Mesothelial cell of epicardium (in vitro differentiated cells): Measurements from ENCODE around the gene DNAH6. TPM values are rescaled to one million over a fixed set of nuclear protein-coding genes. Genes with fewer than 3 reads are reported as not detected.

Experiments
- DNase-seq, 2 experiments: peaks; one replicate each; pipeline ENCODE4 v3.0.0; 2021; ENCODE audit warnings: low spot score in 2 of 2; ENCODE audit not compliant: unreplicated experiment in 2 of 2
- H3K27ac Mint-ChIP-seq: 2 replicates; pipeline ENCODE4 v1.8.0; 2021; ENCODE audit warnings: mixed read lengths
- H3K27me3 Mint-ChIP-seq: 2 replicates; pipeline ENCODE4 v1.8.0; 2021; ENCODE audit warnings: low read depth, mixed read lengths
- H3K36me3 Mint-ChIP-seq: 2 replicates; pipeline ENCODE4 v1.8.0; 2021; ENCODE audit warnings: mixed read lengths
- H3K4me1 Mint-ChIP-seq: 2 replicates; pipeline ENCODE4 v1.8.0; 2021; ENCODE audit warnings: mixed read lengths
- H3K4me3 Mint-ChIP-seq: 2 replicates; pipeline ENCODE4 v1.8.0; 2021; ENCODE audit warnings: mild to moderate bottlenecking, moderate library complexity, mixed read lengths
- H3K9me3 Mint-ChIP-seq: 2 replicates; pipeline ENCODE4 v1.8.0; 2021; ENCODE audit warnings: mixed read lengths
- CTCF ChIP-seq: fragments of 200-600 bp; sonication (generic); IDR thresholded peaks from one replicate; pipeline ENCODE4 v1.5.0; 2021; ENCODE audit warnings: antibody characterized with exemption; ENCODE audit not compliant: unreplicated experiment
- total RNA-seq: library from RNA; stranded (reverse); gene quantifications from 3 replicates; pipeline ENCODE4 v1.2.1, GENCODE V29; 2021

Gene DNAH6
- total RNA-seq, 1 donor from 2014 or later = 0.54 TPM

DNA sequence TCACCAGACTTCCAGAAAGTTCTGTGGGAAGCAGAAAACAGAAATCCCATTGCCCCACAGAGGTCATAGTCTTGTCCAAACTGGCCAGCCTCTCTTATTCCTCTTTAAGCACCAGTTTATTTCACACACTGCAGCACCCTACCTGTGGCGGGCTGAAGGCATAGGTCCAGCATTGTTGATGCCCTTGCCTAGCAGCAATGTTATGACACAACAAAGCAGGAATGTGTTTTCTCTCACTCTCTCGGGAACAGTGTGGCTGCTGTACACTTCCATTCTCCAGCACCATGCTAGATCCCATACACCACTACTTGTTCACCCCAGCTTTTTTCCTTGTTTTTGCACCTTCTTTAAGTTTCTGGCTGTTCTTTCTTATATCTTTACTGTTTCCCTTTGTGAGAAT, 181.6 kb downstream of the DNAH6 start:
- H3K36me3 Mint-ChIP-seq = no peaks in the 10 kb centered on the region

GRCh38 chr2:84700006-84700405, 183.7 kb downstream of the DNAH6 start:
- Mint-ChIP-seq H3K36me3 (no peaks in the 10 kb centered on the region), H3K27me3 (peaks cover 12% of the 10 kb centered on the region), H3K9me3 (peaks cover 5% of the 10 kb centered on the region), H3K4me3 (no peak overlapping the region), H3K27ac (no peak overlapping the region), H3K4me1 (no peaks in the 10 kb centered on the region)
- no peak for DNase-seq
- TF ChIP-seq CTCF = no peak

More for the DNA sequence above, 181.6 kb downstream of the DNAH6 start:
- no peak for TF ChIP-seq CTCF
- no peak overlapping the region for H3K27ac Mint-ChIP-seq
- DNase-seq = no peak
- H3K9me3 Mint-ChIP-seq = peaks cover 5% of the 10 kb centered on the region
- no peaks in the 10 kb centered on the region for H3K4me1 Mint-ChIP-seq
- H3K4me3 Mint-ChIP-seq = no peak overlapping the region
- peaks cover 16% of the 10 kb centered on the region for H3K27me3 Mint-ChIP-seq

- TF ChIP-seq CTCF = no peak
- DNase-seq = no peak
- no peaks in the 10 kb centered on the region for H3K36me3 Mint-ChIP-seq
- H3K27ac Mint-ChIP-seq = no peak overlapping the region
- H3K9me3 Mint-ChIP-seq = peaks cover 5% of the 10 kb centered on the region
- H3K27me3 Mint-ChIP-seq = peaks cover 12% of the 10 kb centered on the region
- no peak overlapping the region for H3K4me3 Mint-ChIP-seq
- H3K4me1 Mint-ChIP-seq = no peaks in the 10 kb centered on the region
Measured at GRCh38 chr2:84701880-84702279, 185.6 kb downstream of the DNAH6 start.

DNA sequence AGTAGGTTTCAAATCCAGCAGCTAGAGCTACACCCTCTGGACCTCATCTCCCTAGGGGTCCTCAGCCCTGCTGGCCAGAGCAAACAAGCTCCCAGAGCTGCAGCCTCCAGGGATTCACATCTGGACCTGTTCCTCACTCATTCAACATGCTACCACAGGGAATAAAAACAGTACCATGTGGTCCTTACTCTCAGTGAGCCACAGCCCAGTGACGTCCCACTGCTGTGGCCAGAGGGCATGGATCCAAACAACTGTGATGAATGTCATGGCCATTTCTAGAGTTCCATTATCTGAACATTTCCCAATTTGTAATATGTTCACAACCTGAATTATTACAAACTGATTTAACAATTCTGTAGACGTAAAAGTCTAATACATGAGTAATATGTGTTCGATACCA, 186.6 kb downstream of the DNAH6 start:
- no peaks in the 10 kb centered on the region for H3K36me3 Mint-ChIP-seq
- no peak for TF ChIP-seq CTCF
- no peaks in the 10 kb centered on the region for H3K4me1 Mint-ChIP-seq
- DNase-seq = no peak
- no peak overlapping the region for H3K27ac Mint-ChIP-seq
- H3K4me3 Mint-ChIP-seq = no peak overlapping the region
- peaks cover 5% of the 10 kb centered on the region for H3K9me3 Mint-ChIP-seq
- H3K27me3 Mint-ChIP-seq = peaks cover 10% of the 10 kb centered on the region

DNA sequence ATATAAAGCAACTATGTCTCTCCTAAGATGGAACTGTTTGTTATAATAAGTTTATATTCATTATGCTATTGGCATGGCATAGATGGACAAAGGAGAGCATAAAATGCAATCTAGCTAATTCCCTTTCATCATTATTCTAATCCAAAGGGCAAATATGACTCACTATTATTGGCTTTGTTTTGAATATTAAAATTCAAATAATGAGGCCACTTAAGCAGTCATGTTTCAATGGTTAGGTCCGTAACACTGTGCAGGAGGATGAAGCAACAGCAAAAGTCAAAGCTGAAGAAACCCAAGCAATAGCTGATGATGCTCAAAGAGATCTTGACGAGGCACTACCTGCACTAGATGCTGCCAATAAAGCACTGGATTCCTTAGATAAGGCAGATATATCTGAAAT, 187.5 kb downstream of the DNAH6 start:
- H3K36me3 Mint-ChIP-seq = no peaks in the 10 kb centered on the region
- peaks cover 5% of the 10 kb centered on the region for H3K9me3 Mint-ChIP-seq
- H3K27me3 Mint-ChIP-seq = peaks cover 7% of the 10 kb centered on the region
- TF ChIP-seq CTCF = no peak
- H3K4me3 Mint-ChIP-seq = no peak overlapping the region
- no peak for DNase-seq
- no peak overlapping the region for H3K27ac Mint-ChIP-seq
- H3K4me1 Mint-ChIP-seq = no peaks in the 10 kb centered on the region
